Measurements from ENCODE around the gene OXCT2.

DNA sequence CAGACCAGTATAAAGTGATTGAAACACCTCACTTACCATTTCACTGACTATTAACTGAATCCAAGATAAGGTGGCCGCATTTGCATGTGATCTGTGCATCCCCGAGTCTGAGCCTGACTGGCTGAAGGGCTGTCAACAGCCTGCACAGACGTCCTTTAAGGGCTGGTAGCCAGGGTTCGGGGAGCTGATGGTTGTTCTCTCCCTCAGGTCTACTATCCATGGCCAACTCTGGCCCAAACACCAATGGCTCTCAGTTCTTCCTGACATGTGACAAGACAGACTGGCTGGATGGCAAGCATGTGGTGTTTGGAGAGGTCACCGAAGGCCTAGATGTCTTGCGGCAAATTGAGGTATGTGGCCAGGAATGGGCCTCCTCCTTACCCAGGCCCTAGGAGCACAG lies 18.4 kb downstream of the OXCT2 start:
- TF ChIP-seq POLR2A (IDR thresholded peaks at IDR 0.05; ENCODE audit: low read length) (no peak), GATA1 (IDR thresholded peaks at IDR 0.05; ENCODE audit: low read depth, low read length) (no peak)

All from erythroblast (primary cell).